Natural killer cell (primary cell): Measurements from ENCODE around the gene C1QL1. TPM values are rescaled to one million over a fixed set of nuclear protein-coding genes. Genes with fewer than 3 reads are reported as not detected.

ENCODE experiments used
- ATAC-seq, 3 donors: fragments of 150-1000 bp in 2 of 3; fragments of 200-7000 bp in 1 of 3; cut with Tn5 transposase; 1 replicate in 1 of 3; 2 replicates in 2 of 3; pipeline ENCODE4 v1.10.0; 2021; ENCODE audit warnings: mild to moderate bottlenecking in 2 of 3, moderate library complexity in 2 of 3
- DNase-seq, 2 donors: peaks; one replicate each; pipeline versions ENCODE4 v3.0.0 to v3.0.0-alpha.2; 2013 to 2021; ENCODE audit warnings: mixed read lengths in 1 of 2
- H3K27ac ChIP-seq: one replicate; pipeline ENCODE4 v1.5.1; 2013; ENCODE audit warnings: mild to moderate bottlenecking, low read length
- H3K27me3 ChIP-seq: one replicate; pipeline ENCODE4 v1.6.1; 2013; ENCODE audit warnings: low read length; ENCODE audit not compliant: control insufficient read depth, insufficient read depth
- H3K36me3 ChIP-seq: one replicate; pipeline ENCODE4 v1.6.1; 2013; ENCODE audit warnings: low read length; ENCODE audit not compliant: control insufficient read depth, insufficient read depth
- H3K4me1 ChIP-seq: one replicate; pipeline ENCODE4 v1.6.1; 2013; ENCODE audit warnings: low read length; ENCODE audit not compliant: control insufficient read depth, insufficient read depth
- H3K4me3 ChIP-seq: one replicate; pipeline ENCODE4 v1.5.1; 2013; ENCODE audit warnings: low read length
- H3K9me3 ChIP-seq: one replicate; pipeline ENCODE4 v1.6.1; 2013; ENCODE audit warnings: low read length; ENCODE audit not compliant: control insufficient read depth, insufficient read depth
- H3K27ac Mint-ChIP-seq, 2 donors: one replicate each; pipeline ENCODE4 v1.8.0; 2022; ENCODE audit warnings: mild to moderate bottlenecking in 2 of 2, mixed read lengths in 2 of 2, moderate library complexity in 1 of 2
- H3K27me3 Mint-ChIP-seq, 2 donors: one replicate each; pipeline ENCODE4 v1.8.0; 2022; ENCODE audit warnings: low read depth in 2 of 2, mixed read lengths in 2 of 2
- H3K36me3 Mint-ChIP-seq: one replicate; pipeline ENCODE4 v1.8.0; 2022; ENCODE audit warnings: mixed read lengths
- H3K4me1 Mint-ChIP-seq, 2 donors: one replicate each; pipeline ENCODE4 v1.8.0; 2022; ENCODE audit warnings: mixed read lengths in 2 of 2
- H3K4me3 Mint-ChIP-seq: one replicate; pipeline ENCODE4 v1.8.0; 2022; ENCODE audit warnings: mild to moderate bottlenecking, moderate library complexity, mixed read lengths
- H3K9me3 Mint-ChIP-seq, 2 donors: one replicate each; pipeline ENCODE4 v1.8.0; 2022; ENCODE audit warnings: mixed read lengths in 2 of 2
- CTCF ChIP-seq: fragments of 200-600 bp; IDR thresholded peaks from one replicate; pipeline ENCODE4 v1.8.0; 2022; ENCODE audit warnings: antibody characterized with exemption
- WGBS: methylation state at CpG from one replicate; pipeline ENCODE4 v1.1.7; 2013; ENCODE audit warnings: missing lambda C conversion rate; ENCODE audit not compliant: insufficient coverage; 5-methylcytosine and 5-hydroxymethylcytosine counted together
- intact Hi-C: fragments of 100-400 bp; cut with micrococcal nuclease; formaldehyde crosslinking; loops from one replicate; pipeline ENCODE4 v1.14.2; 2022
- total RNA-seq, 4 donors: library from RNA; stranded (reverse); fragments of 120-200 nt in 1 of 4; gene quantifications; one replicate each; pipeline versions ENCODE4 v1.2.3 to v1.2.4, GENCODE V29; 2013 to 2022

Gene C1QL1
- total RNA-seq, 3 donors from 2014 or later (not counting 1 experiment from before 2014, with no cell fraction given) = not detected

GRCh38 chr17:44998646-44999045 lies 30.5 kb upstream of the C1QL1 start:
- Mint-ChIP-seq H3K36me3 (no peaks in the 10 kb centered on the region), H3K4me3 (no peak overlapping the region), H3K9me3 (peaks cover 0 to 3% of the 10 kb centered on the region in 2 donors), H3K27me3 (peaks cover 17 to 23% of the 10 kb centered on the region in 2 donors), H3K27ac (no peak overlapping the region), H3K4me1 (no peaks in the 10 kb centered on the region)
- DNase-seq (no peak), ATAC-seq (no peak)
- no peak for TF ChIP-seq CTCF
- H3K27ac ChIP-seq = no peak overlapping the region
- intact Hi-C loops = no loop called here
- no peak overlapping the region for H3K4me3 ChIP-seq
- no peaks in the 10 kb centered on the region for H3K4me1 ChIP-seq
- H3K9me3 ChIP-seq = no peaks in the 10 kb centered on the region
- H3K36me3 ChIP-seq = no peaks in the 10 kb centered on the region
- peaks cover 5% of the 10 kb centered on the region for H3K27me3 ChIP-seq

GRCh38 chr17:44997733-44998520 lies 29.8 kb upstream of the C1QL1 start:
- no peak overlapping the region for H3K27ac ChIP-seq
- no peaks in the 10 kb centered on the region for H3K9me3 ChIP-seq
- H3K4me3 ChIP-seq = no peak overlapping the region
- H3K4me1 ChIP-seq = no peaks in the 10 kb centered on the region
- Mint-ChIP-seq H3K27me3 (peaks cover 13 to 26% of the 10 kb centered on the region in 2 donors), H3K4me3 (no peak overlapping the region), H3K4me1 (no peaks in the 10 kb centered on the region), H3K27ac (no peak overlapping the region), H3K36me3 (no peaks in the 10 kb centered on the region), H3K9me3 (peaks cover 0 to 3% of the 10 kb centered on the region in 2 donors)
- H3K27me3 ChIP-seq = peaks cover 5% of the 10 kb centered on the region
- 72% methylated on average over 7 of the region's 7 CpGs for WGBS
- no peak for DNase-seq
- TF ChIP-seq CTCF = no peak
- intact Hi-C loops = no loop called here
- ATAC-seq = peak in 1 of 3 donors; percentile 12
- no peaks in the 10 kb centered on the region for H3K36me3 ChIP-seq

GRCh38 chr17:44996304-44996703 lies 28.2 kb upstream of the C1QL1 start:
- Mint-ChIP-seq H3K4me3 (no peak overlapping the region), H3K4me1 (no peaks in the 10 kb centered on the region), H3K9me3 (peaks cover 0 to 3% of the 10 kb centered on the region in 2 donors), H3K27ac (no peak overlapping the region), H3K36me3 (no peaks in the 10 kb centered on the region), H3K27me3 (peaks cover 15 to 26% of the 10 kb centered on the region in 2 donors)
- DNase-seq (no peak), ATAC-seq (no peak)
- H3K4me3 ChIP-seq = no peak overlapping the region
- H3K27me3 ChIP-seq = peaks cover 7% of the 10 kb centered on the region
- WGBS = 85% methylated on average over 9 of the region's 10 CpGs
- no peak for TF ChIP-seq CTCF
- intact Hi-C loops = no loop called here
- no peak overlapping the region for H3K27ac ChIP-seq
- no peaks in the 10 kb centered on the region for H3K36me3 ChIP-seq
- H3K4me1 ChIP-seq = no peaks in the 10 kb centered on the region
- no peaks in the 10 kb centered on the region for H3K9me3 ChIP-seq
